Measurements from ENCODE around the gene SEMA4C.
A peak's percentile ranks its signal among the peaks of the same experiment; 100 is the strongest.
"Not testable (repeated sequence)": the region's sequence is repeated elsewhere in the genome, so short reads cannot be mapped to it uniquely, and the experiment has no call there.

Gene SEMA4C

DNA sequence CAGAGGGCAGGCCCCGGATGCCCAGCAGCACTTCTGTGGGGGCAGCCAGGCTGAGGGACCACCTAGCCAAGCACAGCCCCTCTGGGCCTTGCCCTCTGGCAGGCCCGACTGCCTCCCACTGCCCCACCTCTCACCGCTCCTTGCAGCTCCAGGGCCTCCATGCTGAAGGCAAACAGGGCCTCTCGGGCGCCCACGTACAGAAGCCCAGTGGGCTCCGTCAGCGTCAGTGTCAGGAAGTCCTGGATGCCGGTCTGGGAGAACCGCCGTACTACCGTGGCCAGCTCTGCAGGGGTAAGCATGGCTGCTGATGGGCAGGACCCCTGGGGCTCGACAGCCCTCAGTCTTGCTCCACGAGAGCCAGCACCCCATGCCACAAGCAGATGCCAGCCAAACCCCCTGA, 3.7 kb downstream of the SEMA4C start:
- DNase-seq: no peak

DNA sequence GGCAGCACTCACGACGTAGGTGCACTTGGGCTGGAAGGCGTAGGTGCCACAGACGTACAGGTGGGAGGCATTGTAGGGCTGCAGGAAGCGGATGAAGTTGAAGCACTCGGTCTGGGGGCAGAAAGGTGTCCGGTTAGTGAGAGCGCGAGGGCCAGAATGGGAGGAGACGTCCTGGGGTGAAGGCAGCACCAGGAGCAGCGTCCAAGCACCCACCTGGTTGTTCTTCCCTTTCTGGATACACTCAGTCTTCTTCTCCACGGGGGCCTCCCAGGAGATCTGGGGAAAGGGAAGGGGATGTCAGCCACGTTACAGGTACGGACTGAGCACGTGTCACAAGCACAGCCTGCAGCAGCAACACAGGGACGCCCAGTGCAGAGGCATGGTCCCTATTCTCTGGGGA, 4.2 kb downstream of the SEMA4C start:
- no peak for DNase-seq

DNA sequence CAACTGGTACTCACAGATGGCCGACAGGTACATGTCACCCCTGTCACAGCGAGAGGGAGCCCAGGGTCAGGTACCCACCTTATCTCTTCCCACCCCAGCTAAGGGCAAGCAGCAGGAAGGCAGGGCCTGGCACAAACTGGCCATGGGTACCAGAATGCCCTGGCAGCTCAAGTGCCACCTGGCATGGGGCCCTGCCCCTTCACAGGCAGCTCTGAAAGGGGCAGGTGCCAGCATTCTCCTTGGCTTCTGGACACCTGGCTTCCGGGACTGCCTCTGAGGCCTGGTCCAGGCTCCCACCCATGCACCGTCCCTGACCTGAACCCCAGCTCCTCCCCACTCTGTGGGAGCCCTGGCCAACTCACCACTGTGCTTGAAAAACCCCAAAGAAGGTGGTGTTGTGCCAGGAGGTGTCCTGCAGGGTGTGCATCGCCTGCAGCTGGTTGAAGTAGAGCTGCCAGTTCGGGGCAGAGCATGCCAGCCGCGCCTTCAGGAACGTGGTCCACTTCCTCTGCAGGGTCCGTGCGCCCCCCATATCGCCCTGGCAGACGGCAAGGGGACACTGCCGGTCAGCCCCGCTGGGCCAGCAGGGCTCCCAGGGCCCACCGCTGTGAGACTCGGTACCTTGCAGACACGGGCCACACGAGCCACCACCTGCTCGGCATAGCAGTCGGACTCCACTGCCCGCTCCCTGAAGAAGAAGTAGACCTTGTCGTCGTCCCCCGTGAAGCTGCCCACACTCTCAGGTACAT, 5.4 kb downstream of the SEMA4C start:
- no peak for DNase-seq

DNA sequence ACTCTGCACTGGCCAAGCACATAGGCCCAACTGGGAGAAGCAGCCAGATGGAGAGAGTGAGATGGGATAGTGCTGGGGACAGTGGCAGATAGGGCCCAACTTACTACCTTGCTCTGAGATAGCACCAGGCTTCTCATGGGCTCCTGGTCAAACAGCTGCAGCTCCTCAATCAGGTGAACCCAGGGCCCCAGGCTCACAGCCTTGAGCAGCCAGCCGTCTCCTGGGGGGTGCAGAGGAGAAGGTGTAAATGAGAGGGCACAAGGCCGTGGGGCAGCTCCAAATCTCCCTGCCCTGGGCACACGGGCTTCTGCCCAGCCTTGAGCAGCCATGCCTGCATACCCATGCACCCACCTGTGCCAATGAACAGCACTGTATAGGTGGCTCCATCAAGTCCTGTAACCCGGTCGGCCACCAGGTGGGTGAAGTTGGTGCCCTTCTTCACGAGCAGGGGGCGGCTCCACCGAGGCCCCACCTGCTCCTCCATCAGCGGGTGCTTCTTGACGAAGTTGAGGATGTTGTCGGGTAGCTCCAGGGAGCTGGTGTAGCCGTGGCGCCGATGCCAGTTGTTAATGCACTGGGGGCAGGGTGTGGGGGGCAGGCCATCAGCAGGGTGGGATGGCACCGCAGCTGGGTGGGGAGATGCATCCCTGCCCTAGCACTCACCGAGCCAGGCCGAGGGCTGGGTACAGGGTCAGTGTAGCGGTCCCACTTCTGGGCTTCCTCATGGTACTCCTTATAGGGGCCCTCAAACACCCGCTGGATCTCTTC, 6.1 kb downstream of the SEMA4C start:
- DNase-seq: no peak

DNA sequence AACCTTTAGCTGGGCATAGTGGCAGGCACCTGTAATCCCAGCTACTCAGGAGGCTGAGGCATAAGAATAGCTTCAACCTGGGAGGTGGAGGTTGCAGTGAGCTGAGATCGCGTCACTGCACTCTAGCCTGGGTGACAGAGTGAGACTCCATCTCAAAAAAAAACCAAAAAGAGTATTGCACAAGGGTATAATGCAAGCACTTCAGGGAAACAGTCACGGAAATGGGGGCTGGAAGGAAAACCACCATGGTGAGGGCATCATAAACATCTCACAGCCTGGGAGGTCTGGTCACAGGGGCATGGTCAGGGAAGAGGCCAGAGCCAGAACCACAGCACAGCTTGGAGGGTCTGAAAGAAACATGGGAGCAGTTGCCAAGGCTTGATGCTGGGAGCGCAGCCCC, 6.8 kb downstream of the SEMA4C start:
- DNase-seq: not testable (repeated sequence)

DNA sequence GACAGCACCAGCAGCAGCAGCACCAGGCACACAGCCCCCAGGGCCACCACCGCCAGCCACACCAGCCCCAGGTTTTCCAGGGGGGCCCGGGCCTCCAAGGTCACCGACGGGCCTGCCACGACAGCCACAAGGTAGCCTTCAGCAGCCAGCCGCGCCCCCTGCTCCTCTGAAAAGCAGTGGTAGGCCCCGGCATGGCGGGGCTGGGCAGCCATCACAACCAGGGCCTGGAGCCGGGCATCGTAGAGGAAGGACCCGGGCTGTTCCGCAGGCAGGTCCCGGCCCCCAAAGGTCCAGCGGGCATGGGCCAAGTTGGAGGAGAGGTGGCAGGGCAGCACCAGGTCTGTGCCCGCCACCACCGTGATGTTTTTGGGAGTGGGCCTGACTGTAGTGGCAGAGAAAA, 8.8 kb downstream of the SEMA4C start:
- no peak for DNase-seq

DNA sequence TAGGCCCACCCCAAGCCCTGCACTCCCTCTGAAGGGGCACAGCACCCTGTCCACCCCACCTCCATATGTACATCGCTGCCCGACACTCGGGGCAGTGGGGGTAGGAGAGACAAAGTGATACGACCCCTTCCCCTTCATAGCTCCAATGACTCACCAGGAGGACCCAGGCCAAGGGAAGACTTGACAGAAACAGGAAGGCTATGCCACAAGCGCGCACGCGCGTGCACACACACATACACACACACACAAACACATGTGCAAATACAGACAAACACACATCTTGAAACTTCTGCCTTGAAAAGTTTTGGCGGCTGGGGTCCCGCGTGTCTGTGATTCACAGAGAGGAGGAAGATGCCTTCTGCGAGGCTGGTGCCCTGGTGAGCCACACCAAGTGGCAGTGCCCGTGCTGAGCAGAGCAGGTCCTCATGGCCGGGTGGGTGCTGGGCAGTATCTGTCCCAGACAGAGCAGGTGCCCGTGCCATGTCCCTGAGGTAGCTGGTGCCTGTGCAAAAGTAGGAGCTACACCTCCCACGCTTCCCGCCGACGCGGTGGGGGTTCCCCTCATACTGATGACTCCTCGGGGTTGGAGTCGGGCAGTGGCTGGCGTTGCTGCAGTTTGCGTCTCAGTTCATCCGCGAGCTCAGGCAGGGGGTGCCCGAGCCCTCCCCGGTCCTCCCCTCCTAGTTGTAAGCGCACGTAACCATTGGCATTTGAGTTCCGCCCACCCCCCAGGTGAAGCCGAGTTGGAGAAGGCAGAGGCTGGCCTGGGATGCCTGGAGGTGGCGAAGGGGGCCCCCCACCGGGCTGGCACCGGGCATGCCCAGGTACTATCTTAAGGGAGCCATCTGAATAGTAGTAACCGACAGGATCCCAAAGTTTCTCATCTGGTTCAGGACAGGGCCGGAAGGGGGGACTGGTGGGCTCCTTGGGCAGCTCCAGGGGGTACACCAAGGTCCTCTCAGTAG, 9.5 kb downstream of the SEMA4C start:
- DNase-seq: peak; percentile 59

DNA sequence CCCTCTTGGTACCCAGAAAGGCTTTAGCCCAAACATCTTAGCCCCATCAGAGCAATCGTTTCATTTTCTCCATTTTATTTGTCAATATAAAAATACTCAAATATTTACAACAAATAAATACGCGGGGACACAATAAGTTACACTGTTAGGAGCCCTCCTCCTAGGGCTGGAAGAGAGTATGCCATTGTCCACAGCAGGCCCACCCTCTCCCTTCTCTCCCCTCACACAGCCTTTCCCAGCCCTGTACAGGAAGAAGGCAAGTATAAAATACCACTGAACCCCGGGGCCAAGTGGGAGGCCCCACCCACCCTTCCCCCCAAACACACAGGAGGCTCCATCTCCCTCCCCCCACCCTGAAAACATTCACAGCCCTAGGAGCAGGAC, 10.2 kb downstream of the SEMA4C start:
- DNase-seq: no peak

DNA sequence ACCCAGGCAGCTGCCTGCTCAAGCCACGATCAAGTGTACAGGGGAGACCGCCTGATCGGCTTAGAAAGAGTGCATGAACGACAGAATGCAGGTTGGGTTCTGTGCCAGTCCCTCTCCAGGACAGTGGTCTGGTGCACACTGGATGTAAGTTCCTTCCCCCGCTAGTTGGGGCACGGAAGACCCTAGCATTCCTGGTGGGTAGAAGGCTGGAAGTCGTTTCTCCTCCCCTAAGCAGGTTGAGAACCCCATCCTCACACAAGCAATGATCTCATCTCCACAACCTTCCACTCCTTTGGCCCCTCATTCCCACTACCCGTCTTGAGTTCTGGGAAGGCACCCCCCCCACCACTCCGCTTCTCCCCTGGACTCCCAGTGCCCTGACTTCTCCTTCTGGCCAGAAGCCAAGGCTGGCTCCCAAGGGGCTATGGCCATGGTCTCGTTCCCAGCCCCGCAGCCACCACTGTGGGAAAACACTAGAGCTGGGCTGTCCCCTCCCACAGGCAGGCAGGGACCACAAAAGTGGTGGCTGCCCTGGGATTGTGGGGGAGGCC, 10.7 kb downstream of the SEMA4C start:
- no peak for DNase-seq

DNA sequence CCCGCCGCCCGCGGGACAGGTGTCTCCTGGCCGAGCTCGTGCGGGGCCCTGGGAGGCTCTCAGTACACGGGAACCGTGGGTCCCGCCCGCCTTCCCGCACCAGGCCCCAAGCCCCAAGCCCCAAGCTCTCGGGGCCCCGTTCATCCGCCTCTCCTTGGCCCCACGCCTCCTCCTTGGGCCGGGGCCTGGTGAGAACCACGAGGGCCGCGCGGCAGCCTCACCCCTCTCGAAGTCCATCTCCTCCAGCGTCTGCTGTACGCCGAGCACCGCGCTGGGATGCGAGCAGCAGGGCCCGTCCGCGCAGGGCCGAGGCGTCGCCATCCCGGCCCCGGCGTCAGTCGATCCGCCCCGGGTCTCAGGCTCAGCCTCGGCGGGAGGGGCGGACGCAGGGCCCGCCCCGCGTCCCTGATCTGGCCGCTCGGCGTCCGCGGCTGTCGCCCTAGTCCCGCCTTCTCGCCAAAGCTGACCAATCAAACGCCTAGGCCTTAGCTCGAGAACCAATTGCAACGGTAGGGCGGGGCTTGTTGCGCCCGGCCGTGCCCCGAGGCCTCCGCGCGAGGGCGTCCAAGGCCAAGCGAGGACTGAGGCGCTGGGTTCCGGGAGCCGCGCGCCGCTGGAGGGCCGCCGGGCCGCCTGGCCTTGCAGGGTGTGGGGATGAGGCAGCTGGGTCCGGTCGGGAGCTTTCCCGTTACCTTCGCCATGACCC, 12.1 kb downstream of the SEMA4C start, which contains the start of gene ANKRD39:
ANKRD39 (minus strand) TSS at position 350 of the 706 bp plus-strand sequence; CDS start at position 321, 29 bp downstream.
- peak; percentile 98 for DNase-seq

DNA sequence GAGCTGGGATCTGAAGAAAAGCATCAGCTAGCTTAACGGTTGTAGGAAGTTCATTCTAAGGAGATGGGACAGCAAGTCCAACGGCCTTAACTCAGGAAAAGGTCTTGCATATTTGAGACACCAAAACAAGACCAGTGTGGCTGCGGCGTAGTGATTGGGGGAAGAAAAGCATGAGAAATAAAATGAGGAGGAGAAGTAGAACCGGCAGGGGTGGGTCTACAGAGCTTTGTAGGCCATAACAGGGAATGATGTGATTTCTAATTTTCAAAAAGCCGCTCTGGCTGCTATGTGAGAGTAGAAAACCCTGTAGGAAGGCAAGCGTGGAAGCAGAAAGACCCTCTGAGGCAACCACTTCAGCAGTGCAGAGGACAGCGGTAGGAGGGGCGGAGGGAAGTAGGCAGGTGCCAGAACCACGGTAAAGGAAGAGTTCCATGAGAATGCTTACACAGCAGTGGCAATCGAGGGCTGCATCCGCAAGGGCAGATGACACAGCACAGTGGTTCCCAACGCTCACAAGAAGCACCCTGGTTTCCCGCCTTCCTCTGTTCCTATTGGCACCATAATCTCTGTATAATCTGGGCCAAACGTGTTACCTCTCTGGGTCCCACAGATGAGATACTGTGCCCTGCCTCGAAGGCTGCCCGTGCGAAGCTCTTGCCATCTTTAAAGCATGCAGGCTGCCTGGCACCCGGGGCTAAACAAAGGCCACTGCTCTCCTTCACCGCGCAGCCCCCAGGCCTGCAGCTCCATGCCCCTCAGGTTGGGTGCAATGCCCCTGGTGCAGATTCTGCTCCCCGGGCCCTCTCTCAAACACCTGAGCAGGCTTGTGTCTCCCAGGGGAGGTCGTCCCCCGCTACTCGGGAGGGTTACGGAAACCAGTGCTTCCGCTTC, 12.9 kb downstream of the SEMA4C start:
- DNase-seq: peak; percentile 45

DNA sequence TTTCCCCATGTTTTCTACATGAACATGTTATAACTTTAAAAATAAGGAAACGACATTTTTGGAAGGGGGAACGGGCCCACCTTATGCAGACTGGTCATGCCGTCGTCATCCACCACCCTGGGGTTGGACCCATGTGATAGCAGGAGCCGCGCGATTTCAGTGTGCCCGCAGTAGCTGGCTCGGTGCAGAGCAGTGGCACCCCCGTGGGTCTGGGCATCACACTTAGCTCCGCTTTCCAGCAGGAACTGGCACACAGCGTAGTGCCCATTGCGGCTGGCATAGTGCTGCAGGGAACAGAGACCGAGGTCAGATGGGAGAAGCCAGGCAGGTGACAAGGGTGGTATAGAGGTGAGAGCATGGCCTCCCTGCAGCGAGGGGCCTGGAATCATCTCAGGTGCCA, 16.6 kb downstream of the SEMA4C start:
- no peak for DNase-seq

DNA sequence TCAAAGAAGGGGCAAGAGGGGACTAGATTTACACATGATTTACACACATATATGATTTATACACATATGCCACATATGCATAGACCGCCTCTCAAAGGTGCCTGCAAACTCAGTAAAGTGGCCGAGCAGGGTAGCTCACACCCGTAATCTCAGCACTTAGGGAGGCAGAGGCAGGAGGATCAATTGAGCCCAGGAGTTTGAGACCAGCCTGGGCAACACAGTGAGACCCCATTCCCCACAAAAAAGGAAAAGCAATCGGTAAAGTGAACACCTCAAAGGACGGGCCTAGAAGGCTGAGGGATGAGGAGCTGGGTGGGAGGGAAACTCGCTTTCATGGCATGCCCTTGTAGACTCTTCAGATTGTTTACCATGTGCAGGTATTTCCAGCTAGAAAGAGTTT, 17.2 kb downstream of the SEMA4C start:
- no peak for DNase-seq

DNA sequence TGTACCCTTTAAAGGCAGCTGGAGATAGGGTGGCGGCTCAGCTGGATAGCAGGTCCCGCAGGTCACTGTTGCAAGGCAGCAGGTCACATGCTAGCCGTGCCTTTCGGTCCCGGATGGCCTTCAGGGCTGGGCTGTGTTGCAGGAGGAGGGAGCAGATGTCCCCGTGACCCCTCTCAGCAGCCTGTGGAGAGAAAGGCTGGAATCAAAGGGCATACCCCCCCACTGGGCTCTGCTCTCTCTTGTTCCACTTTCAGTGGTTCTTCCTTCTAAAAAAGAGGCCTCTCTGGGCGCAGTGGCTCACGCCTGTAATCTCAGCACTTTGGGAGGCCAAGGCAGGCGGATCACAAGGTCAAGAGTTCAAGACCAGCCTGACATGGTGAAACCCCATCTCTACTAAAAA, 21.6 kb downstream of the SEMA4C start:
- no peak for DNase-seq

DNA sequence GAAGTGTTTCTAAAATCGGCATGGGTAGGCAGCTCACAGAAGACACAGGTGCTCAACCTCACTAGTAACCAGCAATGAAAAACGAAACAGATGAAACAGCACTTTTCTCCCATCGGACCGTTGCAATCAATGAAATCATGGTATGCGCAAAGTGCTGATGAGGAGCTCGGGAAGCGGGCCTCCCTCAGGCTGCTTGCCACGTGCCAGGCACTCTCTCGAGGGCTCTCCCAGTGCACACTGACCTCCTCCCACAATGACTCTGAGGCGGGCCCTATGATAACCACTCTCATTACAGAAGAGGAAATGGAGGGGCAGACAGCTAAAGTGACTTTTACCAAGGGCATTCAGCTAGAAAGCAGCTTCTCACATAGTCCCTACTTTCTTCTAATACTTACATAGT, 22.3 kb downstream of the SEMA4C start:
- DNase-seq: no peak

DNA sequence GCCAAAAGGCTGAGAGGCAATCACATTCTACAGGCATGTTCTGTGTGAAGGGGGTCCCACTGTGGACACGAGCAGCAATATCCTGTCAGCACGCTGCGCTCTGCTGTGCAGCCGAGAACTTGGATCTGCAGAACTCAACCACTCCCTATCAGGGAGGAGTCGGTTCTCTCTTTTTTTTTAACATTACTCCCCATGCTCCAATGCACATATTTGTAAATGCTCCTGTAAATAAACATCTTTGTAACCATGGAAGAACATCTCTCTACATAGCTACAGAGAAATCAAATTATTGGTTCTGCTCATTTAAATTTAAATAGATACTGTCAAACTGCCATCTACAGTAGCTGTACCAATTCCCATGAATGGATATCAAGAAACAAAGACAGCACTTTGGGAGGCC, 23.1 kb downstream of the SEMA4C start:
- no peak for DNase-seq

DNA sequence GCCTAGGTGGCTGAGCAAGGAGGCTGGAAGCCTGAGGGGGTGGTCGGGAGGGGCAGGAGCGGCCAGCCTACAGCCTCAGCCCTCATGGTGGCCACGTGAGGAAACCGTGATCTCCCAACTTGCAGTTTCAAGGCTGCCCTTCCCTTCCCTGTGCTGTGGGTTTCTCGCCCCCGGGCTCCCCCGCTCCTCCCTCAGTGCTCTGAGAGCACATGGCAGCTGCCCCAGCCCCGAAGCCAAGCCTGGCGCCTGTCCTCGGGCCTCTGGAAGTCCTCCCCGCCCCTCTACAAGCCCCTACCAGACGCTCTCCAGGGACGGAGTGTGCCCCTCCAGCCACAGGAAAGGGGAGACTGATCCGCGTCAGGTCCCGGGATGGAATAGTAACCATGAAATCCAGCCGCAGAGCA, 25.5 kb downstream of the SEMA4C start:
- DNase-seq: no peak

DNA sequence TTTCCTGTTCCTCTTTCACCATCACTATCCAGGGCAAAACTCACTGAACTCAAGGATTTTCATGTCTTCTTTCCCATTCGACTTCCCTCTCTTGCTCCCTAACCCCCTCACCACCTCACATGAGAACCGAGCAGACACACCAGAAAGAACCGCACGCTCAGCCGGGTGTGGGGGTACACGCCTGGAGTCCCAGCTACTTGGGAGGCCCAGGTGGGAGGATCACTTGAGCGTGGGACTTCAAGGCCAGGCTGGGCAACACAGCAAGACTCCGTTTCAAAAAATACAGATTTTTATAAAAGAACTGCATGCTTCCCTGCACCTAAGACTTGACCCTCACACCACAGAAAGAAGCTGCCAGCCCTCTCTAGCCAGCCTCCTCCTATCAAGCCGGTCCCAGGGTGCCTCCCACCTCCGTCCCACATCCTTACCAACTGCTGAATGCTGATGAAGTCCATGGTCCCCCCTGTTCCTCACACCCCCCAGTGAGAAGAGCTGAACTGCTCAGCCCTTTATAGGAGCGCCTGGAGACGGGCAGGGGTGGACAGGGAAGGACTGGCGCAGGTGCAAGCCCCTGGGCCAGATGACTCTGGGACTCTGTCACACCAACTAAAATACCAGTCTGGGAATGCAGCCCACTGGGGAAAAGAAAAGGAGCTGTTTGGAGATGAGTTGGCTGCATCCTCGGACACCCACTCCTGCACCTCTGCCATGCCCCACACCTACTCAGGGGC, 26.2 kb downstream of the SEMA4C start, which contains the start of gene ANKRD23:
ANKRD23 (minus strand) TSS at position 484 of the 731 bp plus-strand sequence; CDS start at position 455, 29 bp downstream.
- DNase-seq: no peak

DNA sequence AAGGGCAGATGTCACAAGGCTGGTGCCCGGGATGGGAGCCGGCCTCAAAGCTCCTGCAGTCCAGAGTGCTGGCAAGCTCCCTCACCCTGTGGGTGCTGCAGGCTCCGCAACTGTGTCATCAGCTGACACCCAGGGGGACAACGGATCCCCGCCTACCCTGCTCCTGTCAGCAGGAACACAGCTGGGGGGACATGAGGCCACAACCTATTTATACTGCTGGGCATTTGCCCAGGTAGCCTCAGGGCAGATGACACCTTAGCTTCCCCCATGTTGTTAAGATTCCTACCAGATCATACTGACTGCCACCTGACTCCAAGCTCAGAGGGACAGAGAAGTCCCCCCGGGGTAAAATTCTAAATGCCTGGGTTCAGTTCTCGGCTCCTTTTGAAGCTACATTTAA, 27.3 kb downstream of the SEMA4C start:
- DNase-seq: no peak
